ENCODE data around the gene SLC48A1. TPM values are rescaled to one million over a fixed set of nuclear protein-coding genes. Genes with fewer than 3 reads are reported as not detected.

SLC48A1 gene
- total RNA-seq, 1 donor from 2014 or later = 23.7 TPM

DNA sequence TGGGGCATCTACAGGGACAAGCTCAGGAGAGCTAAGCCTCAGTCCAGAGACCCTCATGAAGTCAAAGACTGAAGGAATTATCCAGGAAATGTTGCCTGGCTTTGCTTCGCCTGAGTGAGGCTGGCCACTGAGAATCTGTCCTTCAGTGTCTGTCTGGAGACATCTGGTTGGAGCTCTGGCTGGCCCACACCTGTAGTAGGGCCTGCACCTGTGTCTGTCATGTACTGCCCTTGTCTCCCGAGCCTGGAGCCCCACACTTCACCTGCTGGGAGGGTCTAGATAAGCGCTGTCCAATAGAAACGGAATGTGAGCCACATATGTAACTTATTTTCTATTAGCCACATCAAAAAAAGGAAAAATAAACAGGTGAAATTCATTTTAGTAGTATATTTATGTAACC lies 56.5 kb downstream of the SLC48A1 start:
- DNase-seq (no peak), ATAC-seq (no peak)
- intact Hi-C loops (cut with micrococcal nuclease) = no loop called here

Other genes with a start within 250 kb of the SLC48A1 start
- gene RPAP3, start 67.2 kb upstream of the SLC48A1 start, total RNA-seq = 19.9 TPM
- 0.30 TPM for gene ENDOU, start 47.7 kb upstream of the SLC48A1 start, total RNA-seq
- 37.6 TPM for gene RAPGEF3, start 14.4 kb upstream of the SLC48A1 start, total RNA-seq
- gene HDAC7, start 46.7 kb downstream of the SLC48A1 start, total RNA-seq = 35.4 TPM
- 0.20 TPM for gene VDR, start 131.8 kb downstream of the SLC48A1 start, total RNA-seq
- gene TMEM106C, start 190.4 kb downstream of the SLC48A1 start, total RNA-seq = 46.8 TPM
- gene COL2A1, start 231.2 kb downstream of the SLC48A1 start, total RNA-seq = 0.25 TPM

Measured in left ventricle myocardium superior (tissue), 1 donor.